ENCODE data around the gene CYTH1.

Gene CYTH1

DNA sequence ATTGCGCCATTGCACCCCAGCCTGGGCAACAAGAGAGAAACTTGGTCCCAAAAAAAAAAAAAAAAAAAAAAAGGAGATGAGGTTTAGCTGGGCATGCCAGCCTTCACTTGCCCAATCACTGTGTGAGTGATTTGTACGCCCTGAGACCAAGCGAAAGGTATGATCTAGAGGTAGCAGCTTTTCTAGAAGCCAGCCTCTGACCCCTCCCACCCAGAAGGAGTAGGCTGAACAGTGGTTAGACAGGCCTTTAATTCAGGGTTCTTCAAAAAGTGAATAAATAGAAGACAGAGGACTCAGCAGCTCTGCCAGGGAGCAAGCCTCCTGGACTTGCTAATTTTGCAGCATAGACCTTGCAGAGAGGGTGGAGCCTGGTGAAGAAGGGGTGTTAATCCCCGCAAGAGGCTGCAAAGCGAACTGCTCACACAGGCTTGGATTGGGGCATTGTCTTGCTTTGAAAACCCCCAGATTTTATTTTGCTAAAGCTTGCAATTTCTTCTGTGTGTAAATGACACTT, 7.1 kb upstream of the CYTH1 start (continued):
- TF ChIP-seq, protein P1, sequence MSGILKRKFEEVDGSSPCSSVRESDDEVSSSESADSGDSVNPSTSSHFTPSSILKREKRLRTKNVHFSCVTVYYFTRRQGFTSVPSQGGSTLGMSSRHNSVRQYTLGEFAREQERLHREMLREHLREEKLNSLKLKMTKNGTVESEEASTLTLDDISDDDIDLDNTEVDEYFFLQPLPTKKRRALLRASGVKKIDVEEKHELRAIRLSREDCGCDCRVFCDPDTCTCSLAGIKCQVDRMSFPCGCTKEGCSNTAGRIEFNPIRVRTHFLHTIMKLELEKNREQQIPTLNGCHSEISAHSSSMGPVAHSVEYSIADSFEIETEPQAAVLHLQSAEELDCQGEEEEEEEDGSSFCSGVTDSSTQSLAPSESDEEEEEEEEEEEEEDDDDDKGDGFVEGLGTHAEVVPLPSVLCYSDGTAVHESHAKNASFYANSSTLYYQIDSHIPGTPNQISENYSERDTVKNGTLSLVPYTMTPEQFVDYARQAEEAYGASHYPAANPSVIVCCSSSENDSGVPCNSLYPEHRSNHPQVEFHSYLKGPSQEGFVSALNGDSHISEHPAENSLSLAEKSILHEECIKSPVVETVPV (CRISPR knock-in tag; IDR thresholded peaks at IDR 0.05): no peak

DNA sequence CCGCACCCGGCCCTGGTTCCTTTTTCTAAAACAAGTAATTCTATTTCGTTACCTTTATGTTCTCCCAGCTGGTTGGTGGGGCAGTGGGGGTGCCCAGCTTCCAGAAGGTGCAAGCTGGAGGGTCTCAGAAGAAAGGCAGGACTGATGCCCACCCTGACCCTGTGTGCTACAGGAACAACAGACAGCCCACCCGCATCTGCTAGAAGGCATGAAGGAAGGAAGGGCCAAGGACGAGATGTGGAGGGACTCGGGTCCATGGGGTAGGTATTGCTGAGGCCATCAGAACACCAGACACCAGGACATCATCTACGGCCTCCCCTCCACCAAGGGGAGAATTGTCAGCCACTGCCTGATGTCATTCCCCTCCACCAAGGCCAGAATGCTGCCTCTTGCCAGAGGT, 6.4 kb upstream of the CYTH1 start:
- ATAC-seq: no peak
- TF ChIP-seq ZC3H10 (CRISPR knock-in tag; IDR thresholded peaks at IDR 0.05) (no peak), BACH2 (CRISPR knock-in tag; IDR thresholded peaks at IDR 0.05; ENCODE audit: borderline replicate concordance) (no peak), ZFP30 (CRISPR knock-in tag; IDR thresholded peaks at IDR 0.05) (no peak), OSR1 (CRISPR knock-in tag; IDR thresholded peaks at IDR 0.05) (no peak), ZFP3 (CRISPR knock-in tag; IDR thresholded peaks at IDR 0.05) (no peak), PPARA (CRISPR knock-in tag; IDR thresholded peaks at IDR 0.05; ENCODE audit: borderline replicate concordance) (no peak), TCF4 (CRISPR knock-in tag; IDR thresholded peaks at IDR 0.05; ENCODE audit: borderline replicate concordance) (no peak), ARNTL (CRISPR knock-in tag; IDR thresholded peaks at IDR 0.05; ENCODE audit: borderline replicate concordance, low read depth) (no peak), RARB (CRISPR knock-in tag; IDR thresholded peaks at IDR 0.05) (no peak), SNAI2 (CRISPR knock-in tag; IDR thresholded peaks at IDR 0.05) (no peak), ZNF565 (CRISPR knock-in tag; conservative IDR thresholded peaks at IDR 0.05; ENCODE audit: low read depth) (no peak), ZNF8 (CRISPR knock-in tag; IDR thresholded peaks at IDR 0.05) (no peak), ISL1 (CRISPR knock-in tag; IDR thresholded peaks at IDR 0.05) (no peak), CSDC2 (CRISPR knock-in tag; IDR thresholded peaks at IDR 0.05) (no peak), ESRRG (CRISPR knock-in tag; IDR thresholded peaks at IDR 0.05) (no peak)
- TF ChIP-seq, protein P2, sequence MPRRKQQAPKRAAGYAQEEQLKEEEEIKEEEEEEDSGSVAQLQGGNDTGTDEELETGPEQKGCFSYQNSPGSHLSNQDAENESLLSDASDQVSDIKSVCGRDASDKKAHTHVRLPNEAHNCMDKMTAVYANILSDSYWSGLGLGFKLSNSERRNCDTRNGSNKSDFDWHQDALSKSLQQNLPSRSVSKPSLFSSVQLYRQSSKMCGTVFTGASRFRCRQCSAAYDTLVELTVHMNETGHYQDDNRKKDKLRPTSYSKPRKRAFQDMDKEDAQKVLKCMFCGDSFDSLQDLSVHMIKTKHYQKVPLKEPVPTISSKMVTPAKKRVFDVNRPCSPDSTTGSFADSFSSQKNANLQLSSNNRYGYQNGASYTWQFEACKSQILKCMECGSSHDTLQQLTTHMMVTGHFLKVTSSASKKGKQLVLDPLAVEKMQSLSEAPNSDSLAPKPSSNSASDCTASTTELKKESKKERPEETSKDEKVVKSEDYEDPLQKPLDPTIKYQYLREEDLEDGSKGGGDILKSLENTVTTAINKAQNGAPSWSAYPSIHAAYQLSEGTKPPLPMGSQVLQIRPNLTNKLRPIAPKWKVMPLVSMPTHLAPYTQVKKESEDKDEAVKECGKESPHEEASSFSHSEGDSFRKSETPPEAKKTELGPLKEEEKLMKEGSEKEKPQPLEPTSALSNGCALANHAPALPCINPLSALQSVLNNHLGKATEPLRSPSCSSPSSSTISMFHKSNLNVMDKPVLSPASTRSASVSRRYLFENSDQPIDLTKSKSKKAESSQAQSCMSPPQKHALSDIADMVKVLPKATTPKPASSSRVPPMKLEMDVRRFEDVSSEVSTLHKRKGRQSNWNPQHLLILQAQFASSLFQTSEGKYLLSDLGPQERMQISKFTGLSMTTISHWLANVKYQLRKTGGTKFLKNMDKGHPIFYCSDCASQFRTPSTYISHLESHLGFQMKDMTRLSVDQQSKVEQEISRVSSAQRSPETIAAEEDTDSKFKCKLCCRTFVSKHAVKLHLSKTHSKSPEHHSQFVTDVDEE (CRISPR knock-in tag; IDR thresholded peaks at IDR 0.05): no peak

DNA sequence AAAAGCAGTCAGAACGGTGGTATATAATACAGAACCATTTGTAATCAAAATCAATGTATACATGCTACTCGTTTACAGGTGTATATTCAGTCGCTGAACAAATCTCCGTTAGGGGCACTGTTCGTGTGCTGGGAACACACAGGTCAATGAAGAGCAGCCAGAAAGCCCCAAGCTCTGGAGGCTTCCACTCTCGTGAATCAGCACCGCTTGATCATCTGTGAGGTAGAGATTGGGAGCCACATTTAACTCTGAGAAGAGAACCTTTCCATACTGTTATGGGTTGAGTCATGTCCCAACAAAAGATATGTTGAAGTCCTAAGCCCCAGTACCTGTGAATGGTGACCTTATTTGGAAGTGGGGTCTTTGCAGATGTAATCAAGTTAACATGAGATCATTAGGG, 5.4 kb upstream of the CYTH1 start:
- no peak for ATAC-seq
- no peak for TF ChIP-seq OSR1 (CRISPR knock-in tag; IDR thresholded peaks at IDR 0.05)
- TF ChIP-seq, protein P1 (CRISPR knock-in tag; IDR thresholded peaks at IDR 0.05): no peak
- TF ChIP-seq, protein P3, sequence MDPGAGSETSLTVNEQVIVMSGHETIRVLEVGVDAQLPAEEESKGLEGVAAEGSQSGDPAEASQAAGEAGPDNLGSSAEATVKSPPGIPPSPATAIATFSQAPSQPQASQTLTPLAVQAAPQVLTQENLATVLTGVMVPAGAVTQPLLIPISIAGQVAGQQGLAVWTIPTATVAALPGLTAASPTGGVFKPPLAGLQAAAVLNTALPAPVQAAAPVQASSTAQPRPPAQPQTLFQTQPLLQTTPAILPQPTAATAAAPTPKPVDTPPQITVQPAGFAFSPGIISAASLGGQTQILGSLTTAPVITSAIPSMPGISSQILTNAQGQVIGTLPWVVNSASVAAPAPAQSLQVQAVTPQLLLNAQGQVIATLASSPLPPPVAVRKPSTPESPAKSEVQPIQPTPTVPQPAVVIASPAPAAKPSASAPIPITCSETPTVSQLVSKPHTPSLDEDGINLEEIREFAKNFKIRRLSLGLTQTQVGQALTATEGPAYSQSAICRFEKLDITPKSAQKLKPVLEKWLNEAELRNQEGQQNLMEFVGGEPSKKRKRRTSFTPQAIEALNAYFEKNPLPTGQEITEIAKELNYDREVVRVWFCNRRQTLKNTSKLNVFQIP (CRISPR knock-in tag; IDR thresholded peaks at IDR 0.05; ENCODE audit: borderline replicate concordance, low read depth): no peak
- TF ChIP-seq ZFP3 (CRISPR knock-in tag; IDR thresholded peaks at IDR 0.05): no peak
- no peak for TF ChIP-seq BACH2 (CRISPR knock-in tag; IDR thresholded peaks at IDR 0.05; ENCODE audit: borderline replicate concordance)
- TF ChIP-seq, protein P2 (CRISPR knock-in tag; IDR thresholded peaks at IDR 0.05): no peak

DNA sequence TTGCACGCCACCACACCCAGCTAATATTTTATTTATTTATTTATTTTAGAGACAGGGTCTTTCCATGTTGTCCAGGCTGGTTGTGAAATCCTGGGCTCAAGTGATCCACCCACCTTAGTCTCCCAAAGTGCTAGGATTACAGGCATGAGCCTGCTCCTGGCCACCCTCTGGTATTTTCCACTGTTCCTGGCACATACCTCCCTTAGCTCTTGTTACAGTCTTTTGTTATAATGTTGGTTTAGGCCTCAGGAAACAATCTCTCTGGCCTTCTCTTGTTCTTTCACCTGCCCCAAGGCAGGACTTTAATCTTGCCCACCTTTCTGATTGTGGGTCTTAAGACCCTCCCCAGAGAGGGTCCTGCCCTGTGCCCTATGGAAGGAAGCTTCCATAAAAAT, 3.6 kb upstream of the CYTH1 start:
- no peak for ATAC-seq

More for the DNA sequence above, 3.6 kb upstream of the CYTH1 start:
- TF ChIP-seq TCF4 (CRISPR knock-in tag; IDR thresholded peaks at IDR 0.05; ENCODE audit: borderline replicate concordance) (no peak), ISL1 (CRISPR knock-in tag; IDR thresholded peaks at IDR 0.05) (no peak), ZFP3 (CRISPR knock-in tag; IDR thresholded peaks at IDR 0.05) (no peak), CSDC2 (CRISPR knock-in tag; IDR thresholded peaks at IDR 0.05) (no peak), ZFP30 (CRISPR knock-in tag; IDR thresholded peaks at IDR 0.05) (no peak), ZNF8 (CRISPR knock-in tag; IDR thresholded peaks at IDR 0.05) (no peak)
- TF ChIP-seq, protein P3 (CRISPR knock-in tag; IDR thresholded peaks at IDR 0.05; ENCODE audit: borderline replicate concordance, low read depth): no peak

Measured in SK-N-SH treated with all-trans-retinoic acid at 6 μM for 48 hours (cell line).